Stimulated activated CD8-positive, alpha-beta memory T cell treated with anti-CD3 and anti-CD28 coated beads, Interleukin-4, amount 100 ng/mL, for 24 hours (primary cell): ENCODE data around the gene CSPG4.

Experiments used
- DNase-seq: peaks from one replicate; pipeline ENCODE4 v3.0.0-alpha.2; 2020; ENCODE audit warnings: low read depth

Gene CSPG4

GRCh38 chr15:75669191-75669878, 43.3 kb downstream of the CSPG4 start:
- no peak for DNase-seq

- no peak for DNase-seq
Measured at GRCh38 chr15:75666823-75667501, 45.7 kb downstream of the CSPG4 start.

- DNase-seq = no peak
Measured at GRCh38 chr15:75663931-75664421, 48.7 kb downstream of the CSPG4 start.

GRCh38 chr15:75662823-75663519, 49.7 kb downstream of the CSPG4 start:
- no peak for DNase-seq

GRCh38 chr15:75661756-75662140, 50.9 kb downstream of the CSPG4 start:
- no peak for DNase-seq

GRCh38 chr15:75661100-75661755, 51.4 kb downstream of the CSPG4 start:
- no peak for DNase-seq

- no peak for DNase-seq
Measured at GRCh38 chr15:75659928-75660645, 52.6 kb downstream of the CSPG4 start.

- no peak for DNase-seq
Measured at GRCh38 chr15:75659141-75659771, 53.4 kb downstream of the CSPG4 start.

GRCh38 chr15:75656813-75657212, 55.8 kb downstream of the CSPG4 start:
- DNase-seq = no peak

- no peak for DNase-seq
Measured at GRCh38 chr15:75656331-75656730, 56.3 kb downstream of the CSPG4 start.

- no peak for DNase-seq
Measured at GRCh38 chr15:75655931-75656330, 56.7 kb downstream of the CSPG4 start.

GRCh38 chr15:75654201-75654907, 58.3 kb downstream of the CSPG4 start:
- no peak for DNase-seq

- no peak for DNase-seq
Measured at GRCh38 chr15:75653347-75653913, 59.2 kb downstream of the CSPG4 start.

- no peak for DNase-seq
Measured at GRCh38 chr15:75651810-75652543, 60.7 kb downstream of the CSPG4 start.

GRCh38 chr15:75650908-75651809, 61.5 kb downstream of the CSPG4 start:
- DNase-seq = no peak

- no peak for DNase-seq
Measured at GRCh38 chr15:75649848-75650247, 62.8 kb downstream of the CSPG4 start.

- no peak for DNase-seq
Measured at GRCh38 chr15:75649045-75649761, 63.4 kb downstream of the CSPG4 start.
